Measurements from ENCODE around the gene ELMO1. TPM values are rescaled to one million over a fixed set of nuclear protein-coding genes. Genes with fewer than 3 reads are reported as not detected.

Gene ELMO1
- total RNA-seq, 1 experiment from 2014 or later = 137 TPM

DNA sequence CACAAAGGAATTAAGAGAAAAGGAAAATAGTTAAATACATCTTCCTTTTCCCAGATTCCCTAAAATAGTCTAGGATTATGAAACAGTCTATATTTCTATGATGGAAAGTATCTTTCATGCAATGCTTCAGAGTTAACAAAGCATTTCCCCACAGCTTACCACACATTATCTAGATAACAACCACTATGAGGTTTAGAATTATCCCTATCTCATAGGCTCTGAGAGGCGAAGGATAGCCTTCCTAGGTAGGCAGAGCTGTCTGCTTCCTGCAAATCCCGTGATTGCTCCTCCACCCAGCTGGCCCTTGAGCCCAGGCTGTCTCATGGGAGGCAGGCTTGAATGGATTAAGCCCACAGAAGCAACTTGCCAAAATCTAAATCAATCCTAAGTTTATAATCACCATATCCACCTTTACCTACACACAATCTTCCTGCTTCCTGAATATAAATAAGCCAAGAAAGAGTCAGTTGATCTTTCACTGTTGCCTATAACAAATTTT, 402.9 kb downstream of the ELMO1 start:
- no peaks in the 10 kb centered on the region for H4K20me1 ChIP-seq (ENCODE audit: insufficient read depth, low read depth, low read length)
- no peaks in the 10 kb centered on the region for H3K36me3 ChIP-seq (ENCODE audit: insufficient read depth, low read length)
- no peaks in the 10 kb centered on the region for H3K9me3 ChIP-seq (ENCODE audit: low read length)
- no peaks in the 10 kb centered on the region for H3K27me3 ChIP-seq (ENCODE audit: low read length)
- no peak overlapping the region for H3K9ac ChIP-seq (ENCODE audit: low read length)
- H3K9me2 ChIP-seq (replicated peaks; ENCODE audit: insufficient read depth, low read length) = no peaks in the 10 kb centered on the region
- H2AFZ ChIP-seq (ENCODE audit: low read length) = no peak overlapping the region
- H3K79me2 ChIP-seq (ENCODE audit: low read length) = no peaks in the 10 kb centered on the region
- peaks cover 12% of the 10 kb centered on the region for H3K4me1 ChIP-seq (ENCODE audit: low read length)
- H3K4me2 ChIP-seq (ENCODE audit: low read depth, low read length, poor library complexity, severe bottlenecking) = no peak overlapping the region
- H3K27ac ChIP-seq (ENCODE audit: low read length) = peak overlapping the region; percentile 36
- no peak overlapping the region for H3K4me3 ChIP-seq (ENCODE audit: low read length)
- DNase-seq = no peak

DNA sequence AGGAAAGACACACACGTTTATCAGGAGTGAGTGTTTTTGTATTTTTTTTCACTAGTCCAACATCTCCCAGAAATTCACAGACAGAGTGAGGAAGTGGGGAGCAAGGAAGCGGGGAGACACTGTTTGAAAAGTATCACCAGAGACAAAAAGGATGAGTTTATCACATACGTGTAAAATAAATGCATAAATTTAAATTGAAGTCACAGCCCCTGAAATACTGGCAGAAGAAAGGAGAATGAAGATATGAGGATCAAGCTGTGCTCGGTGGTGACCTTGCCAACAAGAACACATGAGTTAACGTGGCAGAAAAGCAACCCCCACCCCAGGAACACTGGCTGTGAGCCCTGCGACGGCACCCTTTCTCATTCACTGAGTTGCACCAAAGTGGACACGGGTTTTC, 407.2 kb downstream of the ELMO1 start:
- H3K9me2 ChIP-seq (replicated peaks; ENCODE audit: insufficient read depth, low read length) = no peaks in the 10 kb centered on the region
- no peaks in the 10 kb centered on the region for H3K27me3 ChIP-seq (ENCODE audit: low read length)
- no peak overlapping the region for H3K4me2 ChIP-seq (ENCODE audit: low read depth, low read length, poor library complexity, severe bottlenecking)
- no peak overlapping the region for H3K4me3 ChIP-seq (ENCODE audit: low read length)
- DNase-seq = no peak
- H3K36me3 ChIP-seq (ENCODE audit: insufficient read depth, low read length) = no peaks in the 10 kb centered on the region
- H3K27ac ChIP-seq (ENCODE audit: low read length) = no peak overlapping the region
- H3K9ac ChIP-seq (ENCODE audit: low read length) = no peak overlapping the region
- no peaks in the 10 kb centered on the region; the same call in 1 of the 2 replicates for H3K9me3 ChIP-seq (ENCODE audit: low read length)
- no peaks in the 10 kb centered on the region for H4K20me1 ChIP-seq (ENCODE audit: insufficient read depth, low read depth, low read length)
- peaks cover 12% of the 10 kb centered on the region for H3K4me1 ChIP-seq (ENCODE audit: low read length)
- no peak overlapping the region for H2AFZ ChIP-seq (ENCODE audit: low read length)
- no peaks in the 10 kb centered on the region for H3K79me2 ChIP-seq (ENCODE audit: low read length)

DNA sequence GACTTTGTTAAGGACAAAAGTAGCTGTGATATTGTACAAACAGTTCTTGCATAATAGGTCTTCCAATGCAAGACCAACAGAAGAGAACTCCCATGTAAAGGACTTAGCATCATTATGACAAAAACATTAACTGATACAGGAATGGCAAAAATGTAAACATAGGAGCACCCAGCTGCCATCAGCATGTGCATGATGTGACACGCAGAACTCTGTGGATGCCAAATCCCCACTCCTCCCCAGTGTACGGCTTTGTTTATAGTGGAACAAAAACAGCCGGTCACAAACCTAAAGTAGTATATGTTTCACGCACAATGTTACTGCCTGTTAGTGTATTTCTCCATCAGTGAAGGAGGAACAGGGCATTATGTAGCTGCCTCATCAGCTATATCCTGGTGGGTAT, 408.3 kb downstream of the ELMO1 start:
- H3K9me2 ChIP-seq (replicated peaks; ENCODE audit: insufficient read depth, low read length) = no peaks in the 10 kb centered on the region
- no peaks in the 10 kb centered on the region for H3K79me2 ChIP-seq (ENCODE audit: low read length)
- H3K9ac ChIP-seq (ENCODE audit: low read length) = no peak overlapping the region
- H4K20me1 ChIP-seq (ENCODE audit: insufficient read depth, low read depth, low read length) = no peaks in the 10 kb centered on the region
- no peaks in the 10 kb centered on the region for H3K27me3 ChIP-seq (ENCODE audit: low read length)
- no peaks in the 10 kb centered on the region; the same call in 1 of the 2 replicates for H3K9me3 ChIP-seq (ENCODE audit: low read length)
- H3K4me3 ChIP-seq (ENCODE audit: low read length) = no peak overlapping the region
- no peak overlapping the region for H2AFZ ChIP-seq (ENCODE audit: low read length)
- H3K4me1 ChIP-seq (ENCODE audit: low read length) = peaks cover 1% of the 10 kb centered on the region; the same call in 1 of the 2 replicates
- H3K36me3 ChIP-seq (ENCODE audit: insufficient read depth, low read length) = no peaks in the 10 kb centered on the region
- no peak overlapping the region for H3K4me2 ChIP-seq (ENCODE audit: low read depth, low read length, poor library complexity, severe bottlenecking)
- no peak for DNase-seq
- no peak overlapping the region for H3K27ac ChIP-seq (ENCODE audit: low read length)

DNA sequence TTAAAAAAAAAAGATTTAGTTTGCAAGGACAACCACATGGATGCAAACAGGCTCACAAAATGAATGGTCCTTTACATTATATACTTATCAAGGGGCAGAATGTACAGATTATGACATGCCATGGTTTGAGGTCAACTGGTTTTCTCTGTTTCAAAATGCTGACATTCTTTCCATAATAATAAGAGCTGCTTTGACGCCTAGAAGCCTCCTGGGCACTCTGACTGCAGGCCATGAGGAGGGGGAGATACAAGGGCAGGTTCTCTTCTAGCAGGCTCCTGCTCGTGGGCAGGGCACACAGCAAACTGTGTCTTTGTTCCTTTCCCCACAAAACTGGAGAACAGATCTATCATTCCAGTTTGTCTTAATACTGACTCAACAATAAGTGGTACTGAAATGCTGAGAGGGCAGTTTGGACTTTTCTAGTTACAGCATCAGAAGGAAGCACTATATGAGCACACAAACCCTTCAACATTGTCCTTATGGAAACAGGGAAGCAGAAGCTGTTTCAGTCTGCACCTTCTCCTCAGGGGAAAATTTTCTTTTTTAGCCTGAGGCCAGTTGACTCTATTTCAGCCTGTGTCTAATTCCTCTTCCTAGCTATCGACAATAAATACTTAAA, 409.4 kb downstream of the ELMO1 start:
- Histone ChIP-seq H3K4me3 (ENCODE audit: low read length) (no peak overlapping the region), H3K9ac (ENCODE audit: low read length) (no peak overlapping the region), H2AFZ (ENCODE audit: low read length) (no peak overlapping the region), H3K27ac (ENCODE audit: low read length) (no peak overlapping the region), H3K27me3 (ENCODE audit: low read length) (no peaks in the 10 kb centered on the region), H3K79me2 (ENCODE audit: low read length) (no peaks in the 10 kb centered on the region), H3K4me2 (ENCODE audit: low read depth, low read length, poor library complexity, severe bottlenecking) (no peak overlapping the region), H3K9me2 (replicated peaks; ENCODE audit: insufficient read depth, low read length) (no peaks in the 10 kb centered on the region), H4K20me1 (ENCODE audit: insufficient read depth, low read depth, low read length) (no peaks in the 10 kb centered on the region), H3K36me3 (ENCODE audit: insufficient read depth, low read length) (no peaks in the 10 kb centered on the region), H3K9me3 (ENCODE audit: low read length) (no peaks in the 10 kb centered on the region; the same call in 1 of the 2 replicates), H3K4me1 (ENCODE audit: low read length) (no peaks in the 10 kb centered on the region)
- DNase-seq = no peak

DNA sequence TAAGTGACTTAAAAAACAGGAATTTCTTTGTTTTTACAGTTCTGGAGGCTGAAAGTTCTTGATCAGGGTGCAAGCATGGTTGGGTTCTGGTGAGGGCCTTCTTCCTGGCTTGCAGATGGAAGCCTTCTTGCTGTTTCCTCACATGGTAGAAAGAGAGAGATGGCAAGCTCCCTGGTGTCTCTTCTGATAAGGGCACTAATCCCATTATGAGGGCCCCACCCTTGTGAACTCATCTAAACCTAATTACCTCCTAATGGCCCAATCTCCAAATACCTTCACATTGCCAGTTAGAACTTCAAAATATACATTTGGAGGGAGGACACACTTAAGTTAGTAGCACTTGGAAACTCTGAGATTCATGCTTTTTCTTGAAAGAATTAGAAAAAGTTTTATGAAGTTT, 410.0 kb downstream of the ELMO1 start:
- H4K20me1 ChIP-seq (ENCODE audit: insufficient read depth, low read depth, low read length) = no peaks in the 10 kb centered on the region
- no peaks in the 10 kb centered on the region for H3K4me1 ChIP-seq (ENCODE audit: low read length)
- H3K27ac ChIP-seq (ENCODE audit: low read length) = no peak overlapping the region
- H3K79me2 ChIP-seq (ENCODE audit: low read length) = no peaks in the 10 kb centered on the region
- no peak overlapping the region for H3K4me2 ChIP-seq (ENCODE audit: low read depth, low read length, poor library complexity, severe bottlenecking)
- no peaks in the 10 kb centered on the region for H3K9me2 ChIP-seq (replicated peaks; ENCODE audit: insufficient read depth, low read length)
- H3K36me3 ChIP-seq (ENCODE audit: insufficient read depth, low read length) = no peaks in the 10 kb centered on the region
- H3K9ac ChIP-seq (ENCODE audit: low read length) = no peak overlapping the region
- H3K27me3 ChIP-seq (ENCODE audit: low read length) = no peaks in the 10 kb centered on the region
- no peak overlapping the region for H2AFZ ChIP-seq (ENCODE audit: low read length)
- DNase-seq = no peak
- H3K4me3 ChIP-seq (ENCODE audit: low read length) = no peak overlapping the region
- no peaks in the 10 kb centered on the region; the same call in 1 of the 2 replicates for H3K9me3 ChIP-seq (ENCODE audit: low read length)

DNA sequence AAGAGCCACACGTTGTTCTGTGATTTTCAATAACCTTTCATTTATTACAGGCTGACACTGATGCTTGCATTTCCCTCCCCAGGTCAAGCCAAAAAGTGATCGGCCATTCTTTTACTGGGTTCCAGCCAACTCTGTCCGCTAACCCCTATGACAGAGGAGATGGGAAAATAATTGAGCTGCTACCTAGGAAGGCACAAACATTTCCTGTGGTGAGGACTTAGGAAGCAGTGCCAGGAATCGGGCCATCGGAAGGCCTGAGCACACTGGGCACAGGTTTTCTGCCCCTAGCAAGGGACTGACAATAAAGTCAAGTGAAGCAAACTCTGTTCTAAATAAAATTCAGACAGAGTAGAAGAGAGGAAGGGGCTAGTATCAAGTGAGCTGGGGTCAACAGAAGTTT, 411.4 kb downstream of the ELMO1 start:
- no peaks in the 10 kb centered on the region for H3K79me2 ChIP-seq (ENCODE audit: low read length)
- no peaks in the 10 kb centered on the region for H3K27me3 ChIP-seq (ENCODE audit: low read length)
- no peak overlapping the region for H2AFZ ChIP-seq (ENCODE audit: low read length)
- H3K9me3 ChIP-seq (ENCODE audit: low read length) = no peaks in the 10 kb centered on the region; the same call in 1 of the 2 replicates
- H3K4me2 ChIP-seq (ENCODE audit: low read depth, low read length, poor library complexity, severe bottlenecking) = no peak overlapping the region
- no peak overlapping the region for H3K4me3 ChIP-seq (ENCODE audit: low read length)
- H3K9me2 ChIP-seq (replicated peaks; ENCODE audit: insufficient read depth, low read length) = no peaks in the 10 kb centered on the region
- no peak for DNase-seq
- no peaks in the 10 kb centered on the region for H3K4me1 ChIP-seq (ENCODE audit: low read length)
- no peak overlapping the region for H3K27ac ChIP-seq (ENCODE audit: low read length)
- no peak overlapping the region for H3K9ac ChIP-seq (ENCODE audit: low read length)
- no peaks in the 10 kb centered on the region for H3K36me3 ChIP-seq (ENCODE audit: insufficient read depth, low read length)
- no peaks in the 10 kb centered on the region for H4K20me1 ChIP-seq (ENCODE audit: insufficient read depth, low read depth, low read length)

DNA sequence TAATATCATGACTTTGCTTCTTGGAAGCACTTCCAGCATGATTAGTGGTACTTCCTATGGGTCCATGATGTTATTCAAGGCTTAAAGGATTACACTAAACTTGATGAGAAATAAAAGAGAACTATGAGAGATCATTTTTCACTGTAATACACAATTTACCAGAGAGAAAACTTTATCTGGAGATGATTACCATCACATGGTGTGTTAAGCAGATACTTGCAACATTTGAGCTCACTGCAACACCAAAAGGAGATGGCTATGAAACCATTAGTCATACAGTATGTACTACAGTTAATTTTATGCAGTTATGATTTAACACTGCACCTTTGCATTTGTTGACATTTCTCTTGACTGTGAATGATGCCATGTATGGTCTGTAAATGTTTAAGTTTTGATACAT, 413.0 kb downstream of the ELMO1 start:
- H3K79me2 ChIP-seq (ENCODE audit: low read length) = no peaks in the 10 kb centered on the region
- no peak overlapping the region for H3K9ac ChIP-seq (ENCODE audit: low read length)
- no peak overlapping the region for H3K4me2 ChIP-seq (ENCODE audit: low read depth, low read length, poor library complexity, severe bottlenecking)
- no peak overlapping the region for H3K27ac ChIP-seq (ENCODE audit: low read length)
- no peaks in the 10 kb centered on the region for H3K27me3 ChIP-seq (ENCODE audit: low read length)
- no peaks in the 10 kb centered on the region for H4K20me1 ChIP-seq (ENCODE audit: insufficient read depth, low read depth, low read length)
- H3K4me3 ChIP-seq (ENCODE audit: low read length) = no peak overlapping the region
- no peaks in the 10 kb centered on the region for H3K36me3 ChIP-seq (ENCODE audit: insufficient read depth, low read length)
- H3K9me3 ChIP-seq (ENCODE audit: low read length) = no peaks in the 10 kb centered on the region; the same call in 1 of the 2 replicates
- no peak for DNase-seq
- H2AFZ ChIP-seq (ENCODE audit: low read length) = no peak overlapping the region
- H3K4me1 ChIP-seq (ENCODE audit: low read length) = no peaks in the 10 kb centered on the region
- H3K9me2 ChIP-seq (replicated peaks; ENCODE audit: insufficient read depth, low read length) = no peaks in the 10 kb centered on the region

DNA sequence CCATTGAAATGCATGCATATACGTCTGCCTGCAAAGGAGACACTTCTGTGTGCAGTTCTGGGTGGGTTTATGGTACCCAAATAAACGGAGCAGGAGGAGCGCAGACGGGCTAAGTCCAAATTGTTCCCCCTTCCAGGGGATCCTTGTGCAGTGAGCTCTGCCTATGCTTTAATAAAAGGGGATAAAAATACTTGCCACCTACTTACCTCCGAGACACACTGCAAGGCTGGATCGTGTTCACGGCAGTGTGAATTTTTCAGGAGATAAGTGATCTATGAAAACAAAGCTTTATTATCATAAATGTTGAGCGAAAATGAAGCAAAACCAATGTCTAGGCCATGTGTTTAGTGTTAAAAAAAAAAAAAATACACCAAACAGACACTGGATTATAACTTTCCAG, 415.5 kb downstream of the ELMO1 start:
- Histone ChIP-seq H3K4me3 (ENCODE audit: low read length) (no peak overlapping the region), H3K36me3 (ENCODE audit: insufficient read depth, low read length) (no peaks in the 10 kb centered on the region), H3K27ac (ENCODE audit: low read length) (no peak overlapping the region), H3K79me2 (ENCODE audit: low read length) (no peaks in the 10 kb centered on the region), H3K27me3 (ENCODE audit: low read length) (no peaks in the 10 kb centered on the region), H3K9ac (ENCODE audit: low read length) (no peak overlapping the region), H3K9me3 (ENCODE audit: low read length) (no peaks in the 10 kb centered on the region), H4K20me1 (ENCODE audit: insufficient read depth, low read depth, low read length) (no peaks in the 10 kb centered on the region), H2AFZ (ENCODE audit: low read length) (no peak overlapping the region), H3K4me2 (ENCODE audit: low read depth, low read length, poor library complexity, severe bottlenecking) (no peak overlapping the region), H3K9me2 (replicated peaks; ENCODE audit: insufficient read depth, low read length) (no peaks in the 10 kb centered on the region), H3K4me1 (ENCODE audit: low read length) (no peaks in the 10 kb centered on the region)
- DNase-seq = no peak
